CD8-positive, alpha-beta memory T cell (primary cell): Measurements from ENCODE around the gene GPR61. TPM values are rescaled to one million over a fixed set of nuclear protein-coding genes. Genes with fewer than 3 reads are reported as not detected.

Experiments used
- CTCF ChIA-PET: fragments of 350-600 bp; sonication (Branson Sonifier 250); formaldehyde crosslinking; loops from one replicate; lab custom pipeline; 2021; ENCODE audit warnings: antibody characterized with exemption; lab: Charles Lee
- POLR2A ChIA-PET: fragments of 350-600 bp; sonication (Branson Sonifier 250); formaldehyde crosslinking; loops from one replicate; lab custom pipeline; 2021; ENCODE audit warnings: antibody characterized with exemption; lab: Charles Lee
- DNase-seq, 5 donors: peaks; one replicate each; pipeline versions ENCODE4 v3.0.0 to v3.0.0-alpha.2; 2020 to 2022; ENCODE audit warnings: mixed read lengths in 1 of 5
- H3K27ac ChIP-seq: one replicate; pipeline ENCODE4 v1.7.0; 2013; ENCODE audit warnings: low read depth, mild to moderate bottlenecking, low read length, moderate library complexity
- H3K27me3 ChIP-seq: 2 replicates; pipeline ENCODE4 v1.7.0; 2013; ENCODE audit warnings: low read length, mild to moderate bottlenecking; ENCODE audit not compliant: insufficient read depth, poor library complexity, severe bottlenecking
- H3K36me3 ChIP-seq: 2 replicates; pipeline ENCODE4 v1.7.0; 2013; ENCODE audit warnings: mild to moderate bottlenecking, low read length, moderate library complexity; ENCODE audit not compliant: insufficient read depth
- H3K4me1 ChIP-seq: 2 replicates; pipeline ENCODE4 v1.7.0; 2013; ENCODE audit warnings: mild to moderate bottlenecking, low read length, moderate library complexity; ENCODE audit not compliant: insufficient read depth
- H3K4me3 ChIP-seq: 2 replicates; pipeline ENCODE4 v1.7.0; 2013; ENCODE audit warnings: mild to moderate bottlenecking, low read length
- H3K9me3 ChIP-seq: 2 replicates; pipeline ENCODE4 v1.7.0; 2013; ENCODE audit warnings: mild to moderate bottlenecking, low read length
- H3K27ac Mint-ChIP-seq, 8 donors: one replicate each; pipeline ENCODE4 v1.8.0; 2020 to 2021; ENCODE audit warnings: mixed read lengths in 8 of 8, mild to moderate bottlenecking in 6 of 8, inconsistent platforms in 3 of 8, moderate library complexity in 3 of 8
- H3K27me3 Mint-ChIP-seq, 2 donors: one replicate each; pipeline ENCODE4 v1.8.0; 2020 to 2021; ENCODE audit warnings: mixed read lengths in 2 of 2, mild to moderate bottlenecking in 1 of 2, moderate library complexity in 1 of 2
- H3K36me3 Mint-ChIP-seq, 3 donors: one replicate each; pipeline ENCODE4 v1.8.0; 2020 to 2021; ENCODE audit warnings: mixed read lengths in 3 of 3, inconsistent platforms in 1 of 3, mild to moderate bottlenecking in 1 of 3
- H3K4me1 Mint-ChIP-seq, 3 donors: one replicate each; pipeline ENCODE4 v1.8.0; 2020 to 2021; ENCODE audit warnings: mixed read lengths in 3 of 3, inconsistent platforms in 1 of 3, mild to moderate bottlenecking in 1 of 3
- H3K4me3 Mint-ChIP-seq, 7 donors: one replicate each; pipeline ENCODE4 v1.8.0; 2020 to 2021; ENCODE audit warnings: mixed read lengths in 7 of 7, mild to moderate bottlenecking in 6 of 7, moderate library complexity in 4 of 7, inconsistent platforms in 2 of 7
- H3K9me3 Mint-ChIP-seq, 5 donors: one replicate each; pipeline ENCODE4 v1.8.0; 2020 to 2022; ENCODE audit warnings: mixed read lengths in 5 of 5, mild to moderate bottlenecking in 3 of 5, moderate library complexity in 2 of 5, inconsistent platforms in 1 of 5
- polyA plus RNA-seq: library from polyadenylated mRNA; unstranded; fragments of 300-500 nt; fragmentation: Illumina TruSeq; gene quantifications from one replicate; pipeline ENCODE4 v1.2.3, GENCODE V29; 2021
- total RNA-seq, 2 experiments: library from RNA; stranded (reverse); gene quantifications; one replicate each; pipeline ENCODE4 v1.2.3, GENCODE V29; 2021

Gene GPR61
- total and polyA plus RNA-seq, 3 experiments from 2014 or later: 0.39 TPM; not detected in 2

GRCh38 chr1:109509176-109510134 is 30.2 kb upstream of the GPR61 start, which contains the start of gene AMIGO1:
Gene AMIGO1, minus strand, starts transcription at chr1:109509727. Its CDS starts 815 bp downstream, at chr1:109508912.
- H3K27ac Mint-ChIP-seq: peak within 1 kb of the TSS; percentile 71 to 99 (median 94)
- peaks cover 6 to 24% (median 7%) of the 10 kb centered on the region in 3 donors for H3K36me3 Mint-ChIP-seq
- Histone ChIP-seq H3K4me1 (peaks cover 56% of the 10 kb centered on the region), H3K9me3 (no peaks in the 10 kb centered on the region), H3K36me3 (no peaks in the 10 kb centered on the region), H3K4me3 (peak within 1 kb of the TSS; percentile 78), H3K27ac (no peak within 1 kb of the TSS), H3K27me3 (no peaks in the 10 kb centered on the region)
- peak within 1 kb of the TSS; percentile 95 to 97 (median 95) for H3K4me3 Mint-ChIP-seq
- peaks cover 0 to 8% of the 10 kb centered on the region in 2 donors for H3K27me3 Mint-ChIP-seq
- H3K4me1 Mint-ChIP-seq: peaks cover 53 to 62% (median 60%) of the 10 kb centered on the region in 3 donors
- CTCF ChIA-PET: interaction anchor here (1.2 to 32.5 kb wide), 4 partner anchors 14 to 130 kb away, joined by 3 to 1339 read pairs (median 196); partner anchors contain the start of genes ATXN7L2, CYB561D1 and GPR61
- peak; percentile 47 to 77 (median 63) for DNase-seq
- no peaks in the 10 kb centered on the region for H3K9me3 Mint-ChIP-seq
- POLR2A ChIA-PET: interaction anchor here (0.6 to 2.9 kb wide), 6 partner anchors 16 to 519 kb away, joined by 3 to 15 read pairs (median 6); partner anchors contain the start of genes ATXN7L2, CYB561D1 and PSMA5

- H3K4me3 ChIP-seq: no peak overlapping the region
- H3K9me3 ChIP-seq: no peaks in the 10 kb centered on the region
- H3K36me3 ChIP-seq: no peaks in the 10 kb centered on the region
- no peak overlapping the region for H3K27ac ChIP-seq
- ChIA-PET POLR2A (no interaction called here), CTCF (interaction anchor here (0.6 to 32.5 kb wide), 3 partner anchors 18 to 236 kb away, joined by 3 to 1339 read pairs (median 384); partner anchors contain the start of genes CYB561D1 and GPR61)
- H3K27me3 Mint-ChIP-seq: peaks cover 0 to 8% of the 10 kb centered on the region in 2 donors
- DNase-seq: no peak
- H3K4me1 ChIP-seq: peaks cover 21% of the 10 kb centered on the region
- H3K4me1 Mint-ChIP-seq: peaks cover 22 to 26% (median 23%) of the 10 kb centered on the region in 3 donors
- H3K27me3 ChIP-seq: no peaks in the 10 kb centered on the region
- peak overlapping the region in 1 of 7 donors; percentile 58 for H3K4me3 Mint-ChIP-seq
- peak overlapping the region in 1 of 8 donors; percentile 76 for H3K27ac Mint-ChIP-seq
- H3K9me3 Mint-ChIP-seq: no peaks in the 10 kb centered on the region
- H3K36me3 Mint-ChIP-seq: peaks cover 1 to 11% (median 2%) of the 10 kb centered on the region in 3 donors
Observed at GRCh38 chr1:109513110-109513710, 26.5 kb upstream of the GPR61 start.

- POLR2A ChIA-PET: interaction anchor here (0.6 kb wide), 1 partner anchor 29 kb away, joined by 3 read pairs; no protein-coding TSS in a partner anchor
Observed at GRCh38 chr1:109514846-109515245, 24.8 kb upstream of the GPR61 start.

GRCh38 chr1:109516872-109517271 is 22.8 kb upstream of the GPR61 start:
- peak overlapping the region in 1 of 8 donors; percentile 12 for H3K27ac Mint-ChIP-seq
- H3K4me1 Mint-ChIP-seq: no peaks in the 10 kb centered on the region
- H3K36me3 Mint-ChIP-seq: no peaks in the 10 kb centered on the region
- no peak overlapping the region for H3K27ac ChIP-seq
- H3K4me1 ChIP-seq: no peaks in the 10 kb centered on the region
- DNase-seq: no peak
- no peak overlapping the region for H3K4me3 Mint-ChIP-seq
- no peaks in the 10 kb centered on the region for H3K27me3 ChIP-seq
- no peaks in the 10 kb centered on the region for H3K9me3 Mint-ChIP-seq
- ChIA-PET POLR2A (no interaction called here), CTCF (interaction anchor here (2.9 to 23.0 kb wide), 2 partner anchors 15 to 21 kb away, joined by 36 to 384 read pairs; partner anchors contain the start of gene CYB561D1)
- H3K36me3 ChIP-seq: no peaks in the 10 kb centered on the region
- no peak overlapping the region for H3K4me3 ChIP-seq
- peaks cover under 1 to 1% of the 10 kb centered on the region in 2 donors for H3K27me3 Mint-ChIP-seq
- H3K9me3 ChIP-seq: no peaks in the 10 kb centered on the region

More at GRCh38 chr1:109514846-109515245, 24.8 kb upstream of the GPR61 start:
- DNase-seq: no peak
- Mint-ChIP-seq H3K27ac (peak overlapping the region in 1 of 8 donors; percentile 48), H3K36me3 (peaks cover 0 to 2% (median 0%) of the 10 kb centered on the region in 3 donors), H3K9me3 (no peaks in the 10 kb centered on the region), H3K4me3 (no peak overlapping the region), H3K4me1 (peaks cover 10 to 14% (median 12%) of the 10 kb centered on the region in 3 donors), H3K27me3 (peaks cover 0 to 8% of the 10 kb centered on the region in 2 donors)
- CTCF ChIA-PET: interaction anchor here (1.3 to 23.0 kb wide), 3 partner anchors 10 to 19 kb away, joined by 4 to 384 read pairs (median 36); partner anchors contain the start of gene CYB561D1
- peaks cover 12% of the 10 kb centered on the region for H3K4me1 ChIP-seq
- H3K9me3 ChIP-seq: no peaks in the 10 kb centered on the region
- H3K36me3 ChIP-seq: no peaks in the 10 kb centered on the region
- no peak overlapping the region for H3K4me3 ChIP-seq
- H3K27me3 ChIP-seq: no peaks in the 10 kb centered on the region
- H3K27ac ChIP-seq: no peak overlapping the region

DNA sequence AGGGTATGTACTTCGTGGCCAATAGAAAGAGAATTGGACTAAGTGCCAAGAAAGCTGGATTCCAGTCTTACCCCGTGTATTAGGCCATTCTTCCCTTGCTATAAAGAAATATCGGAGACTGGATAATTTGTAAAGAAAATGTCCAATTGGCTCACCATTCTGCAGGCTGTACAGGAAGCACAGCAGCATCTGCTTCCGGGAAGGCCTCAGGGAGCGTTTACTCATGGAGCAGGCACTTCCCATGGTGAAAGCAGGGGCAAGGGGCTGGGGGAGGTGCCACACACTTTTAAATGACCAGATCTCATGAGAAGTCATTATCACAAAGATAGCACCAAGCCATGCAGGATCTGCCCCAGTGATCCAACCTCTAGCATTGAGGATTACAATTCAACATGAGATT is 22.3 kb upstream of the GPR61 start:
- Histone ChIP-seq H3K9me3 (no peaks in the 10 kb centered on the region), H3K4me1 (no peaks in the 10 kb centered on the region), H3K27me3 (no peaks in the 10 kb centered on the region), H3K4me3 (no peak overlapping the region), H3K36me3 (no peaks in the 10 kb centered on the region), H3K27ac (no peak overlapping the region)
- Mint-ChIP-seq H3K27me3 (peaks cover 1 to 6% of the 10 kb centered on the region in 2 donors), H3K36me3 (no peaks in the 10 kb centered on the region), H3K4me1 (no peaks in the 10 kb centered on the region), H3K4me3 (no peak overlapping the region), H3K27ac (no peak overlapping the region), H3K9me3 (no peaks in the 10 kb centered on the region)
- POLR2A ChIA-PET: no interaction called here
- CTCF ChIA-PET: interaction anchor here (2.9 to 23.0 kb wide), 2 partner anchors 15 to 22 kb away, joined by 36 to 384 read pairs; partner anchors contain the start of gene CYB561D1
- DNase-seq: no peak

DNA sequence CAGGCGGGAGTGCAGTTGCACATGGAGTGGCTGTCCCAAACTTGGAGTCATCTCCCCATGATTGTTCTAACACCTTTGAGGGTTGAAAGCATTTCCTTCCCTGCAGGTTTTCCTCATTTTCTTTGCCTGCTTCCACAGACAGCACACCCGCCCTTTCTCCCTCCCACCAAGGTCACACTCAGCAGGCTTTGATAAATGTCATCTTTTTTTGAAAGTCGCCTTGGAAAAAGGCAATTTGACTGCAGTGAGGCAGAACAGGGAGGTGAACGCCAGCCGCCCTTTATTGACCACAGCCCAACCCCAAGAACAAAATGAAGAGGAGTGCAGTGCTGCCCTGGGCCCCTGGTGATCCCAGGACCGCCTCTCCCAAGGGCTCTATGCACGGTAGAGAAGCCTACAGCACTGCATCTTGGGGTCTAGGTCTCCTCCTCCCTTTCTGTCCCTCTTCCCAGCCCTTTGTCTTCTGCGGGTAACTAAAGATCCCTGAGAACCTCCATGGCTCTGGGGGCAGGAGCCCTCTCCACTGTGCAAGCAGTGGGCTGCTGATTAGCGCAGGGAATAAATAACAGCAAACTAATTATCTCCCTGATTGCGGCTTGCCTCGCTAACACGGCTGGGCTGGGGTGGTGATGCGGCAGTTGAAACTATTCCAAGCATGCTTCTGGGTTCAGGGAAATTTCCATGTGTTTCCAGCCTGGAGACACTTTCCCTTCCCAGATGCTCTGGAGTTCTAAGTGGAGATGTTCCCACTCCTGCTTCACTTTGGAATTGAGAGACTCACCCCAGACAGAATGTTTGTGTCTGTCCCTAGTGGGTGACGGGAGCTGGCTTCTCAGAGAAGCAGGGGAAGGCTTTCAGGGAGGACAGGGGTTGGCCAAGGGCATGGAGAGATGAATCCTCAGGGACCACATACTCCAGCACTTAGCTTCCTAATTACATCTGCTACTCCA is 18.4 kb upstream of the GPR61 start:
- no peaks in the 10 kb centered on the region for H3K9me3 Mint-ChIP-seq
- H3K27me3 Mint-ChIP-seq: peaks cover 0 to 13% of the 10 kb centered on the region in 2 donors
- POLR2A ChIA-PET: no interaction called here
- DNase-seq: no peak
- H3K27me3 ChIP-seq: no peaks in the 10 kb centered on the region
- H3K4me1 Mint-ChIP-seq: no peaks in the 10 kb centered on the region
- CTCF ChIA-PET: interaction anchor here (1.4 to 26.1 kb wide), 5 partner anchors 9 to 26 kb away, joined by 4 to 1339 read pairs (median 31); partner anchors contain the start of genes AMIGO1, ATXN7L2 and CYB561D1
- peak overlapping the region in 1 of 8 donors; percentile 14 for H3K27ac Mint-ChIP-seq
- H3K4me3 ChIP-seq: no peak overlapping the region
- H3K36me3 ChIP-seq: no peaks in the 10 kb centered on the region
- no peak overlapping the region for H3K4me3 Mint-ChIP-seq
- no peaks in the 10 kb centered on the region for H3K9me3 ChIP-seq
- H3K27ac ChIP-seq: no peak overlapping the region
- no peaks in the 10 kb centered on the region for H3K4me1 ChIP-seq
- no peaks in the 10 kb centered on the region for H3K36me3 Mint-ChIP-seq
